GM18498 (cell line): ENCODE data around the gene ADAMTS2.

Experiments used
- ATAC-seq: cut with Tn5 transposase; IDR thresholded peaks from one replicate; pipeline ENCODE4 v1.9.1; 2021; ENCODE audit warnings: mild to moderate bottlenecking, moderate library complexity; ENCODE audit not compliant: unreplicated experiment

Gene ADAMTS2

GRCh38 chr5:179313849-179314521, 31.3 kb downstream of the ADAMTS2 start:
- no peak for ATAC-seq

- no peak for ATAC-seq
These were observed 32.6 kb downstream of the ADAMTS2 start for GRCh38 chr5:179312557-179313235.

DNA sequence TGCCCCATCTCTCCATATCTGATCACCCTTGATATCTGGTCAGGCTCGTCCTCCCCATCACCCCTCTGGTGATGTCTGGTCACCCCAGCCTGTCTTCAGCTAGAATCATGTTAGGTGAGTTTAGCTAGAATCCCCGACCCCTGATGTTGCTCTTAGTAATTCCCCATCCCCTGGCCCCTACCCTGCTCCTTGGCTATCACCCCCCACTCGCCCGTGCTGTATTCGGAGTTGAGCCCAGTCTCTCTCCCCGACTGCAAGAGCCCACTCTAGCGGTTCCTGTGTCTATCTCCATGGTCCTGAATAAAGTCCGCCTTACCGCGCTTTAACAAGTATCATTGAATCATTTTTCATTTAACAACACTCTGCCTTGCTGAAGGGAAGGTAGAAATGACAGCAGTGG, 33.7 kb downstream of the ADAMTS2 start:
- no peak for ATAC-seq

- ATAC-seq = no peak
These were observed 34.2 kb downstream of the ADAMTS2 start for GRCh38 chr5:179311091-179311470.

GRCh38 chr5:179310439-179311090, 34.7 kb downstream of the ADAMTS2 start:
- ATAC-seq = no peak

DNA sequence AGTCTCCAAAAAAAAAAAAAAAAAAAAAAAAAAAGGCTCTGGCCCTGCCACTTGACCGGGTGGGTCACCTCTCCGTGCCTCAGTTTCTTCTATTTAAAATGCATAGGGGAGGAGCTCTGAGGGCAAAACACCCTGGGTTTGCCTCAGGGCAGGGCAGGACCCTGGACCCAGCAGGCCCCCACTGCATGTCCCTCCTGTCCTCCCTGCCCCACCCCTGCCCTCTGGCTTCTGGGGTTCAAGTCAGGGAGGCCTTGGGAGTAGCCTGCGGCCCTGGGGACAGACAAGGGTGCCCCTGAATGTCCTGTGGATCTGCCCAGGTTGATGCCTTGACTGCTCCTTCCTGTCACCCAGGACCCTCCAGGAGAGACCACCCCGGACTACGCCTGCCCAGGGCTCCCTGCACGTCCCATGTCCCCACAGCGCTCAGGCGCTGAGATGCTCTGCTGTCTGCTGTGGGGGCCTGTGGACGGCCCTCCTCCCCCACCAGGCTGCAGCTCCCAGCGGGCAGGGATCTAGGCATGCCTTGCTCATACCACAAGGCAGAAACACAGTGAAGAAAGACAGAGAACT, 35.4 kb downstream of the ADAMTS2 start:
- no peak for ATAC-seq

DNA sequence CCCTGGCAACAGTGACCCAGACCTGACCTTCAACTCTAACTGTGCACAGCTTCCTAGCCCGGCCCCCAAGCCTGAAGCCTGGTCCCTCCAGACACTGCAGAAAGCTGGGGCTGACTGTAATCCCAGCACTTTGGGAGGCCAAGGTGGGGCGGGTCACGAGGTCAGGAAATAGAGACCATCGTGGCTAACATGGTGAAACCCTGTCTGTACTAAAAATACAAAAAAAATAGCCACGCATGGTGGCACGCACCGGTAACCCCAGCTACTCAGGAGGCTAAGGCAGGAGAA, 35.9 kb downstream of the ADAMTS2 start:
- ATAC-seq = no peak

DNA sequence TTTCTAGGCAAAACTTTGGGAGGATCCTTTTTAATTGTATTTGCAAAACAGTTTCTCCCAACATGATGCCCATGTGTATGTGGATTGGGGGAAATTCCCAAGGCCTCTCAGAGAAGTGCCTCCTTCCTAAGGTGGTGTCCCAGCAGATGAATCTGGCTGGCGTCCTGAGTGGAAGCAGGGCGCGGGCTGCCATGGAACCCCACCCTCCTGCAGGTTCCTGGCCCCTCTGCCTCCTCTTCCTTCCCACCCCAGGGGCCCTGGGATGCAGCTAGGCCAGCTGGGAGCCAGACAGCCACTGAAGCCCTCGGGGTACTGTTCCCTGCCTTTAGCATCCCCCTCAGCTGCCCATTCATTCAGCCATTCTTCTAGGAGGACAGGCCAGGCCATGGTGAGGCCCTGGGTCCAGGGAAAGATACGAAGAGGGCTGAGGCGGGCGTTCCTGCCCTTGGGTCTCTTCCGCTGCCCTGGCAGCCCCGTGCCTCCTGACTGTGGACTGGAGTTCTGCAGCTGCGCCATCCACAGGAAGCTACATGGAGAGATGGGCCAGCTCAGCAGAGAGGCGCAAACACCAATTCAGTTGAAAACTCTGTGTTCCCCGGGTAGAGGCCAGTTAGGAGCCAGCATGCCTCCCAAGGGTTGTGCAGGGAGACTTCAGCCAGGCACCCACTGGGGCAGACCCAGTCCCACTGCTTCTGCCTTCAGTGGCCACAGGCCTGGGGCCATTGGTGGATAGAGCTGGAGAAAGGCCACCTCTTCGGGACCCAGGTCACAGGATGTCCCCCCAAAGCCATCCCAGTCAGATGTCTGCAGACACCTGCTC, 36.5 kb downstream of the ADAMTS2 start:
- no peak for ATAC-seq

DNA sequence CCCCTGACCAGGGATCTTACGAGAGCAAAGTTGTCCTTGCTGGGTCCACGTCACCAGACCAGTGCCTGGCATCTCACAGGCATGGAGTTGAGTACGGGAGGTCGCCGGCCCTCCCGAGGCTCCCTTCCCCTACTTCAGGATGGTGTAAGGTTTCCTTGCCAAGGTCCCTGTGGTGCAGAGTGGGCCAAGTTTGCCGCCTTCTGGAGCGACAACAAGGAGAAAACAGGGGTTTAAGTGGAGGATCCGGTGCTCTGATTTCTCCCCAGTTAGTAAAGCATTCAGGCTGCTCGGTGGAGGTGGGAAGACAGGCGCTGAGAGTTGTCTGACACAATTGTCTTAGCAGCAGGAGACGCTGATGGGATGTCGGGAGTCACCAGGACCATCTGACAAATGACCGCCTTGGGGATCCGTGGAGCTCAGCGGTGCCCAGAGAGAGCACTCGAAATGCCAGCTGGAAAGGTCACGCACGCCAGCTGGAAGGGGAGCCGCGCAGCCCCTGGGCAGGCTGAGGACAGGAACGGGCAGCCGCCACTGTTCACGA, 37.3 kb downstream of the ADAMTS2 start:
- no peak for ATAC-seq

- ATAC-seq = no peak
These were observed 38.1 kb downstream of the ADAMTS2 start for GRCh38 chr5:179307013-179307800.

GRCh38 chr5:179306191-179307012, 38.9 kb downstream of the ADAMTS2 start:
- no peak for ATAC-seq

DNA sequence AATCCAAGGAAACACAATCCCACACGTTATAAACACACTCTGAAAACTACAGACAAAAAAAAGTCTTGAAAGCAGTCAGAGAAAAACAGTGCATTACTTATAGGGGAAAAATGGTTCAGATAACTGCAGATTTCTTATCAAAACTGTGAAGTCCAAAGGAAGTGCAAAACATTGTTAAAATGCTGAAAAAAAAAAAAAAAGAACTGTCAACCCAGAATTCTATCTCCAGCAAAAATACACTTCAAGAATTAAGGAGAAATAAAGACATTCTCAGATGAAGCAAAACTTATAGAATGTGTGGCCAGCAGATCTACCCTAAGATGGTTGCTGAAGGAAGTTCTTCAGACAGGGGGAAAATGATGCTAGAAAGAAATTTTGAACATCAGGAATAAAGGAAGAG, 40.4 kb downstream of the ADAMTS2 start:
- ATAC-seq = no peak

GRCh38 chr5:179304466-179304865, 40.8 kb downstream of the ADAMTS2 start:
- no peak for ATAC-seq

DNA sequence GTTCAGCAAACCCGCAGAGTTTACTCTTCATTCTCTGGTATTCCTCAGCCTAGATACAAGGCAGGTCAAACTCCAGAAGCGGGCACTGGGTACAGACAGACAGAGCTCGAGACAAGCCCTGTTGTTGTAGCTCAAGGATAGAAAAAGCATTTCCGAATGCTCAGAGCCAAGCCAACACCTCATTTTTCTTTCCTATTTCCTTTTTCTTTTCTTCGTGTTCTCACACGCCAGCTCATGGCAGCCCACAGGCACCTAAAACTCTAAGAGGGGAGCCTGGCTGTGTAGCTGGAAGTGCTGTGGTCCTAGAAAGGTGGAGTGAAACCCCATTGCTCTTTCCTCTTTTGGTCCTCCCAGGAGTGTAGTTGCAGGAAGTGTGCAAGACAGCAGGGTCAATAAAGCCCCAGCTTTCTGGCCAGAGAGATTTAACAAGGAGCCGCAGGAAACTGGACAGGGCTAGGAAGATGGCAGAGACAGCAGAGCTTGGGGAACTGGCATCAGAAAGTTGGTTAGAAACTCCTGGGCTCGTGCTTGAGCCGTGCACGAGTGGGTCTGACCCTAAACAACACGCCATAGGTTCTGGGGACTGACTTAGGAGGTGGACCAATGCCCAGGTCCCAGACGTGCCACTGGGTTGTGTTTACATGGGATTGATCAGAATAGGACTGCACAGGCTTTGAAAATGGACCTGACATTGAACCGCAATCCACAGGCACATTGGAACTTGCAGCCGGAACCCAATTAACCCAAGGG, 41.6 kb downstream of the ADAMTS2 start:
- no peak for ATAC-seq

DNA sequence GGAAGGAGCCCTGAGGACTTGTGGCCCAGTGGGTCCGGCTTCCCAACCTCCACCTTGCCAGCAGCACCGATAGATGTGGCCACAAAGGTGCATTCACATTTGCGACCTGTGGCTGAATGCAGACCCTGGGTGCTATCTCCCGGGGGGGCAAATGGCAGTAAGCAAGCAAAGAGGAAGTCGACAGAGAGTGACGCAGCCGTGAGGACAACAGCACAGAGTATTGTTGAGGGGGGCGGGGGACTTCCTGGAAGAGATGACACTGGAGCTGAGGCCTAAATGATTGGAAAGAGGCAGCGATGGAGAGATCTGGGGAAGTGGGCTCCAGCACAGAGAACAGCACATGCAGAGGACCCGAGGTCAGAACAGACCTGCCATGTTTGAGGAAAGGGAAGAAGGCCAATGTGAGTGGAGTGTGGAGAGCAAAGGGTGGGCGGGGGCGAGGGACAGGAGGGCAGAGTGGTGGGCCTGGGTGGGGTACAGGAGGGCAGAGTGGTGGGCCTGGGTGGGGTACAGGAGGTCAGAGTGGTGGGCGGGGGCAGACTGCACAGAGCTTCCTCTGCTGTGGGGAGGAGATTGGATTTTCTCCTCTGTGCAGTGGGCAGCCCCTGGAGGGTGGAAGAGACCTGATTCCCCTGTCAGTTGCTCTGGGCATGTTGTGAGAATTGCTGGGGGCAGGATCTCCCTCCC, 42.6 kb downstream of the ADAMTS2 start:
- ATAC-seq = no peak

DNA sequence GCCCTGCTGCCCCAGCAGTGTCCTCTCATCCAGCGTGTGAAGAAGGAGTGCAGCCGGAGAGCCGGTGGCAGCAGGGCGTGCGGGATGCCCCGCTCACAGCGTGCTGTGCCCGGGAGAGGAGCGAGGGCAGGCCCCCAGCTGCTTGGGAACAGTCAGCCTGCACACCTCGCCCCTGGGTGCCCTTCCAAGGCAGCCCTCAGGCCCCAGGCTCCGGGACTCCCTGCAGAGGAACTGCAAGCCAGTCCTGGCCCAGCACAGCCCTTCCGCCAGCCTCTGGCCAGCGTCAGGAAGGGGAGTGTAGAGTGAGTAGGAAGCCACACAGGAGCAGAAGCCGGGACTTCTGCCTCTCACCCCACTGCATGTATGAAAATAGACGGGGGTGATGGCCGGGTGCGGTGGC, 43.5 kb downstream of the ADAMTS2 start:
- no peak for ATAC-seq

DNA sequence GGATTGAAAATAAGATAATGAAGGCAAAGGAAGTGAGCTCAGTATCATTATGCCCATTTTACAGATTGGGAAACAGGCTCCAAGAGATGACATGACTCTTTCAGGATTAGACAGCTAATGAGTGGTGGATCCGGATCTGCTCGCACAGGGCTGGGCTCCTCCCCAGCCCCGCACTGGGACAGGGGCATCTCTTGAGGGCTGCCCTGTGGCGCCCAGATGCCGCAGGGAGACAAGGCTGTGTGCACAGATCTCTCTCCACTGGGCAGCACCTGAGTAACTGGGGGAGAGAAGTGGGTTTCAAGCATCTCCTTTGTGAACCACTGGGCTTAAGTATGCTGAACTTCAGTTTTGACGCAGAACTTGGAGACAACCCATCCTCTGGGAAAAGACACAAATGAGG, 43.9 kb downstream of the ADAMTS2 start:
- no peak for ATAC-seq

DNA sequence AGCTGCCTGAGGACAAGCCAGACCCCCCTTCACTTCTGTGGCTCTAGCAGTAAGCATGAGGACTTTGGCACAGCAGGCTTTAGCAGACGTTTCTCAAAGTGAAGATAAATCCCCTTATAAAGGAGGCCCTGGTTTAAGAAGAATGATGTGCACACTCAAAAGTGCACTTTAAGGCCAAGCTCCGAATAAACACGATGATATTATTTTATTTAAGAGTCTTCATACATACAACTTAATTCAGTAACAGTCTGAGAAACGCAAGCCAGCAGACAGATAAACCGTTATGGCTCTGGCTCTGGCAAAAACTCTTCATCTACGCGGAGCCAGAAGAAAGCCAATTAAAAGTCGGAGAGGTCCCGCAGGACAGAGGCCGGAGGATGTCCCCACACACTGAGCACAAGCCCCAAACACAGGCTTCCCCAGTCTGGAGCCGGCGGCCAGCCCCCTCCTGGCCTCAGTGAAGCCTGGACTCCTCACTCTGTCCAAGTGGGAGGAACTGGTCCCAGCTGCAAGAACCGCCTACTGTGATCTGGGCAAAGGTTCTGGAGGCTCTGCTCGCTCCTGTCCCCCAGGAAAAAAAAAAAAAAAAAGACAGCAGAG, 44.6 kb downstream of the ADAMTS2 start:
- ATAC-seq = no peak
